ENCODE results near the gene LTB4R2. TPM values are rescaled to one million over a fixed set of nuclear protein-coding genes. Genes with fewer than 3 reads are reported as not detected.
A peak's percentile ranks its signal among the peaks of the same experiment; 100 is the strongest.

The LTB4R2 gene
- total and polyA plus RNA-seq, 2 experiments from 2014 or later, result 0.17 to 15.1 TPM

- H3K4me1 ChIP-seq (ENCODE audit: low read depth), result no peaks in the 10 kb centered on the region
- TF ChIP-seq CTCF (IDR thresholded peaks at IDR 0.05; ENCODE audit: low read depth, low read length), result no peak
- no peaks in the 10 kb centered on the region for H3K27me3 ChIP-seq
- no peaks in the 10 kb centered on the region for H3K9me3 ChIP-seq (ENCODE audit: low read depth)
- DNase-seq (ENCODE audit: low read depth in 1 of 2, low spot score in 1 of 2), result no peak
- H3K27ac ChIP-seq, result no peak overlapping the region
- peaks cover 27% of the 10 kb centered on the region for H3K36me3 ChIP-seq
- H3K4me3 ChIP-seq, result no peak overlapping the region
Observed at GRCh38 chr14:24307156-24307574, 2.8 kb upstream of the LTB4R2 start.

- Histone ChIP-seq H3K36me3 (peaks cover 21% of the 10 kb centered on the region), H3K27me3 (no peaks in the 10 kb centered on the region)
Observed at GRCh38 chr14:24307575-24308341, 2.2 kb upstream of the LTB4R2 start, which contains the start of gene CIDEB. TSS of gene CIDEB (minus strand) at chr14:24307977. CDS start at chr14:24307858, 119 bp downstream.

GRCh38 chr14:24308342-24309124 lies 1.4 kb upstream of the LTB4R2 start:
- no peaks in the 10 kb centered on the region for H3K27me3 ChIP-seq
- H3K9me3 ChIP-seq (ENCODE audit: low read depth), result no peaks in the 10 kb centered on the region
- no peak overlapping the region for H3K4me3 ChIP-seq
- peaks cover 15% of the 10 kb centered on the region for H3K36me3 ChIP-seq
- H3K4me1 ChIP-seq (ENCODE audit: low read depth), result no peaks in the 10 kb centered on the region
- TF ChIP-seq CTCF (IDR thresholded peaks at IDR 0.05; ENCODE audit: low read depth, low read length), result no peak
- no peak overlapping the region for H3K27ac ChIP-seq
- no peak for DNase-seq (ENCODE audit: low read depth in 1 of 2, low spot score in 1 of 2)

More at GRCh38 chr14:24307575-24308341, 2.2 kb upstream of the LTB4R2 start, which contains the start of gene CIDEB:
- Histone ChIP-seq H3K4me1 (ENCODE audit: low read depth) (no peaks in the 10 kb centered on the region), H3K9me3 (ENCODE audit: low read depth) (no peaks in the 10 kb centered on the region), H3K27ac (no peak within 1 kb of the TSS), H3K4me3 (no peak within 1 kb of the TSS)
- peak; percentile 63 to 66 for DNase-seq (ENCODE audit: low read depth in 1 of 2, low spot score in 1 of 2)
- TF ChIP-seq CTCF (IDR thresholded peaks at IDR 0.05; ENCODE audit: low read depth, low read length), result peak; percentile 98

- Histone ChIP-seq H3K4me3 (no peak overlapping the region), H3K9me3 (ENCODE audit: low read depth) (no peaks in the 10 kb centered on the region), H3K27me3 (no peaks in the 10 kb centered on the region), H3K4me1 (ENCODE audit: low read depth) (no peaks in the 10 kb centered on the region), H3K36me3 (no peaks in the 10 kb centered on the region), H3K27ac (no peak overlapping the region)
- TF ChIP-seq CTCF (IDR thresholded peaks at IDR 0.05; ENCODE audit: low read depth, low read length), result no peak
- DNase-seq (ENCODE audit: low read depth in 1 of 2, low spot score in 1 of 2), result no peak
Observed at GRCh38 chr14:24310265-24310645, 315 bp downstream of the LTB4R2 start.

GRCh38 chr14:24310646-24311604 lies 985 bp downstream of the LTB4R2 start, which contains the start of gene LTB4R:
TSS of gene LTB4R (plus strand) at chr14:24311502. CDS start at chr14:24315652, 4,150 bp downstream.
- Histone ChIP-seq H3K9me3 (ENCODE audit: low read depth) (no peaks in the 10 kb centered on the region), H3K36me3 (no peaks in the 10 kb centered on the region), H3K4me1 (ENCODE audit: low read depth) (no peaks in the 10 kb centered on the region), H3K27me3 (no peaks in the 10 kb centered on the region), H3K27ac (no peak within 1 kb of the TSS), H3K4me3 (no peak within 1 kb of the TSS)
- peak; percentile 28 for TF ChIP-seq CTCF (IDR thresholded peaks at IDR 0.05; ENCODE audit: low read depth, low read length)
- DNase-seq (ENCODE audit: low read depth in 1 of 2, low spot score in 1 of 2), result peak in 1 of 2 donors; percentile 88
